Coronary artery (tissue), 2 donors: Measurements from ENCODE around the gene DBNDD2.

Experiments used
- DNase-seq: peaks from one replicate; pipeline ENCODE4 v3.0.0-alpha.2; 2017; ENCODE audit warnings: low spot score
- H3K27ac ChIP-seq, 2 donors: fragments of 200-600 bp; sonication (generic); one replicate each; pipeline ENCODE4 v1.5.1; 2016 to 2019
- H3K4me3 ChIP-seq: fragments of 200-600 bp; sonication (generic); 2 replicates; pipeline ENCODE4 v1.5.1; 2016; ENCODE audit warnings: mild to moderate bottlenecking, moderate library complexity
- CTCF ChIP-seq: fragments of 200-600 bp; sonication (generic); IDR thresholded peaks from one replicate; pipeline ENCODE4 v1.5.1; 2019; ENCODE audit warnings: antibody characterized with exemption

Gene DBNDD2

GRCh38 chr20:45377269-45377668 lies 30.8 kb upstream of the DBNDD2 start:
- Histone ChIP-seq H3K4me3 (no peak overlapping the region), H3K27ac (no peak overlapping the region)
- DNase-seq, result no peak
- no peak for TF ChIP-seq CTCF

GRCh38 chr20:45378191-45378590 lies 29.9 kb upstream of the DBNDD2 start, which contains the start of gene TP53TG5:
TSS of gene TP53TG5 (minus strand) at chr20:45378325. CDS start at chr20:45378236, 89 bp downstream.
- Histone ChIP-seq H3K4me3 (no peak within 1 kb of the TSS), H3K27ac (no peak within 1 kb of the TSS)
- TF ChIP-seq CTCF, result no peak
- no peak for DNase-seq

GRCh38 chr20:45387274-45387673 lies 20.8 kb upstream of the DBNDD2 start:
- no peak for TF ChIP-seq CTCF
- DNase-seq, result no peak
- Histone ChIP-seq H3K27ac (no peak overlapping the region), H3K4me3 (no peak overlapping the region)

- DNase-seq, result no peak
- no peak overlapping the region for H3K27ac ChIP-seq
- TF ChIP-seq CTCF, result no peak
- no peak overlapping the region for H3K4me3 ChIP-seq
Measured at GRCh38 chr20:45390931-45391330, 17.2 kb upstream of the DBNDD2 start.

GRCh38 chr20:45391559-45391958 lies 16.5 kb upstream of the DBNDD2 start:
- Histone ChIP-seq H3K4me3 (no peak overlapping the region), H3K27ac (no peak overlapping the region)
- no peak for TF ChIP-seq CTCF
- no peak for DNase-seq

- no peak for DNase-seq
- H3K27ac ChIP-seq, result no peak overlapping the region
- no peak for TF ChIP-seq CTCF
- H3K4me3 ChIP-seq, result no peak overlapping the region
Measured at GRCh38 chr20:45392733-45393132, 15.4 kb upstream of the DBNDD2 start.

GRCh38 chr20:45394221-45395113 lies 13.6 kb upstream of the DBNDD2 start:
- TF ChIP-seq CTCF, result no peak
- H3K4me3 ChIP-seq, result no peak overlapping the region
- no peak for DNase-seq
- H3K27ac ChIP-seq, result no peak overlapping the region
